ENCODE measurements around the gene PNPLA3.
A peak's percentile ranks its signal among the peaks of the same experiment; 100 is the strongest.

The PNPLA3 gene, protein sequence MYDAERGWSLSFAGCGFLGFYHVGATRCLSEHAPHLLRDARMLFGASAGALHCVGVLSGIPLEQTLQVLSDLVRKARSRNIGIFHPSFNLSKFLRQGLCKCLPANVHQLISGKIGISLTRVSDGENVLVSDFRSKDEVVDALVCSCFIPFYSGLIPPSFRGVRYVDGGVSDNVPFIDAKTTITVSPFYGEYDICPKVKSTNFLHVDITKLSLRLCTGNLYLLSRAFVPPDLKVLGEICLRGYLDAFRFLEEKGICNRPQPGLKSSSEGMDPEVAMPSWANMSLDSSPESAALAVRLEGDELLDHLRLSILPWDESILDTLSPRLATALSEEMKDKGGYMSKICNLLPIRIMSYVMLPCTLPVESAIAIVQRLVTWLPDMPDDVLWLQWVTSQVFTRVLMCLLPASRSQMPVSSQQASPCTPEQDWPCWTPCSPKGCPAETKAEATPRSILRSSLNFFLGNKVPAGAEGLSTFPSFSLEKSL

DNA sequence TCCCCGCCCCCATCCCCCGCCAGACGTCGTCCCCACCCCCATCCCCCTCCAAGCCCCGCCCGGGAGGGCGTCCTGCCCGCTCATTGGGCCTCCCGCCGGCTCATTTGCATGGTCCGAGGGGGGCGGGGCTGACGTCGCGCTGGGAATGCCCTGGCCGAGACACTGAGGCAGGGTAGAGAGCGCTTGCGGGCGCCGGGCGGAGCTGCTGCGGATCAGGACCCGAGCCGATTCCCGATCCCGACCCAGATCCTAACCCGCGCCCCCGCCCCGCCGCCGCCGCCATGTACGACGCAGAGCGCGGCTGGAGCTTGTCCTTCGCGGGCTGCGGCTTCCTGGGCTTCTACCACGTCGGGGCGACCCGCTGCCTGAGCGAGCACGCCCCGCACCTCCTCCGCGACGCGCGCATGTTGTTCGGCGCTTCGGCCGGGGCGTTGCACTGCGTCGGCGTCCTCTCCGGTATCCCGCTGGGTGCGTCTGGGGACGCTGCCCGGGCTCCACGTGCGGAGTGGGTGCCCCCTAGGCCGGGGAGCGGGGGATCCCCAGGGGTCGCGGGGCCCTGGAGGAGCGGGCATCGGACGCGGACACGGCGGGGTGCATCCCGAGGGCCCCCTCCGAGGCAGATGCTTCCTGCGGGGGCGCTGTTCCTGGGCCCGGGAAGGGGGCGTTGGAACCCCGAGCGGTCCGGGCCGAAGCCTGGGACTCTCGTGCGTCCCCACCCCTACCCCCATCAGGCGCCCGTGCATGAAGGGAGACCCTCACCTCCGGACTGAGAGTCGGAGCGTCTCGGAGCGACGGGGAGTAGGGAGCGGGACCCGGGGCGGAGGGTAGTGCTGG is at the start of gene PNPLA3:
Gene PNPLA3, plus strand, starts transcription at position 175 of the 834 bp plus-strand sequence. Its CDS starts 107 bp downstream, at position 282.
- no peak for TF ChIP-seq ZFX (IDR thresholded peaks at IDR 0.05)
- TF ChIP-seq, protein P1, sequence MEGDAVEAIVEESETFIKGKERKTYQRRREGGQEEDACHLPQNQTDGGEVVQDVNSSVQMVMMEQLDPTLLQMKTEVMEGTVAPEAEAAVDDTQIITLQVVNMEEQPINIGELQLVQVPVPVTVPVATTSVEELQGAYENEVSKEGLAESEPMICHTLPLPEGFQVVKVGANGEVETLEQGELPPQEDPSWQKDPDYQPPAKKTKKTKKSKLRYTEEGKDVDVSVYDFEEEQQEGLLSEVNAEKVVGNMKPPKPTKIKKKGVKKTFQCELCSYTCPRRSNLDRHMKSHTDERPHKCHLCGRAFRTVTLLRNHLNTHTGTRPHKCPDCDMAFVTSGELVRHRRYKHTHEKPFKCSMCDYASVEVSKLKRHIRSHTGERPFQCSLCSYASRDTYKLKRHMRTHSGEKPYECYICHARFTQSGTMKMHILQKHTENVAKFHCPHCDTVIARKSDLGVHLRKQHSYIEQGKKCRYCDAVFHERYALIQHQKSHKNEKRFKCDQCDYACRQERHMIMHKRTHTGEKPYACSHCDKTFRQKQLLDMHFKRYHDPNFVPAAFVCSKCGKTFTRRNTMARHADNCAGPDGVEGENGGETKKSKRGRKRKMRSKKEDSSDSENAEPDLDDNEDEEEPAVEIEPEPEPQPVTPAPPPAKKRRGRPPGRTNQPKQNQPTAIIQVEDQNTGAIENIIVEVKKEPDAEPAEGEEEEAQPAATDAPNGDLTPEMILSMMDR (conservative IDR thresholded peaks at IDR 0.05), result no peak
- peak within 1 kb of the TSS; percentile 76 for H3K27ac ChIP-seq

DNA sequence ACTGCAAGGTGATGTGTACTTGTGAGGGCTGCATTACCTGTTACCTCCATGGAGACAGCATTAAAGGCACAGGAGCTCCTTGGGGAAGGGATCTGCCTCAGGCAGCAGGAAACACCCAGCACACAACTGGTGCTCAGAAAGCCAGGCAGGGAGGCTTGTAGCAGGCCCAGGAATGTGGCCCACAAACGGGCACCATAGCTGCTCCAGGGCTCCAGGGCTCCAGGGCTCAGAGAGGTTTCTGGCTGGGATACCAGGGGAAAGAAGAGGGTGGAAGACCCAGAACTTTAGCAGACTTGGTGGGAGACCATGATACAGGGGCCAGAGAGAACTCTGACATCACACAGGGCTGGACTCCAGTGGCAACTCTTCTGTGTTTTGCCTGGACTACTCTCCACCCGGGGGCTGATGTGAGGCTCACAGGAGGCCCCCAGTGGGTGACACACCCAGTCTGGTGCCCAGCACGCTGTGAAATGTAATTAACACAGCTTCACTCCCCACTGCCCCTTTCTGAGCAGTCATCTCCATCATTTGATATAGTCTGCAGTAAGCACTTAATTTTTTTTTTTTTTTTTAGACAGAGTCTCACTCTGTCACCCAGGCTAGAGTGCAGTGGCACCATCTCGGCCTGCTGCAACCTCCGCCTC is 46.6 kb upstream of the PNPLA3 start:
- TF ChIP-seq ZFX (IDR thresholded peaks at IDR 0.05), result no peak
- TF ChIP-seq, protein P1 (conservative IDR thresholded peaks at IDR 0.05), result no peak

DNA sequence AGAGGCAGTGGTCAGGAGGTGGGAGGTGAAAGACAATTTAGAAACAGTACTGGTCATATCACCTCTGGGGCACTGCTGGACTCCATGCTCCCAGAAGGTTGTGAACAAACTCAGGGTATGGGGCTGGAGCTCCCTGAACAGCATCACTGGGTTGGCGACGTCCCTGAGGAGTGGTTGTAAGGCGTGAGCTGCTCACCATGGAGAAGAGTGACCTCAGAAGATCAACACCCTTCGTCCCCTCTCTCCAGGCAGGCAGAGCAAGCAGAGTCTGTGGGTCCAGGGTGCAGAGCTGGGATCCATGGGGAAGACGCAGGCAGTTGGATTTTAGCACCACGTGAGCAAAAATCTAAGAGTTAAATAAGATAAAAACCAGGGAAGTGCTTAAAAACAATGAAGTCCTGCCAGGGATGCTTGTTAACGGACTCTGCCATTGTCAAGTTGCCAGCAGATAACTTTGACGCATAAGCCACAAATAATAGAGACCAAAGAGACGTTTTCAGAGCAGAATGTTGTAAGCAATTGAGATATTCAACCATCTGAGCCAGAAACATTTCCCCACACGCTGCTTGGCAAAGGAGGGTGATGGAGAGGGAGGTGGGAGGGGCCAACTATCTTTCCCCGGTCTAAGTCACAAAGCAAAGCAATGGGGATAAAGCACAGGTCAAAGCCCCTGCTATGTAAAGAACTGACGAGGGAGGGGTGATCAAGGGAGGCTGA is 45.4 kb upstream of the PNPLA3 start:
- TF ChIP-seq ZFX (IDR thresholded peaks at IDR 0.05), result no peak
- TF ChIP-seq, protein P1 (conservative IDR thresholded peaks at IDR 0.05), result no peak
- no peak overlapping the region for H3K27ac ChIP-seq

More for the DNA sequence above, 46.6 kb upstream of the PNPLA3 start:
- no peak overlapping the region for H3K27ac ChIP-seq

DNA sequence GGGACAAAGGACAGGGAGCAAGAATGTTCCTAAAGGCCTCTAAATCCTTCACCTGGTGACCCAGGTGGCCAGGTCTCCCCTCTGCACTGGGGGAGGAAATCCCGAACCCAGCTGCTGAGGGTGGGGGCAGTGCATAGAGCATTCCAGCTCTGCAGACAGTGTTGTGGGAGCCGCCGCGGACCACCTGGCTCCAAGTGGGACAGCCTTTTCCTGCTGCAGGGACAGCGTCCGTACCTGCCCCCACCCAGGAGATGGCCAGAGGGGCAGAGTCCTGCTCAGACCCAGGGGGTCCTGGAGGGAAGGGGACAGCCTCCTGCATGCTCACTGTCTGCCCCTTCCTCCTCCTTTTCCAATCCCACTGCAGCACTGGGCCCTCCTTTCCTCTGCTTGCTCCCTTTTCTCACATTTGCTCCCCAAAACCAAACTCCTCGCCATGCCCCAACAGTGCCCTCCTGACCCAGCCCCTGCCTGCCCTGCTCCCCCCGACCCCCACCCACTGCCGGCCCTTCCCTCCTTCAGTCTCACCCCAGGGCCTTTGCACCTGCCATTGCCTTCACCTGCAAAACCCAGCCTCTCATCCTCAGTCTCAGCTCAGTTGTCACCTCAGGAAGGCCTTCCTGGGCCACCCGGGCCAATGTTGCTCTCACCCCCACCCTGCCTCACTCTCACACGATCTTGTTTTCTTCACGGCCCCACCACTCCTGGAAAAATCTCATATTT is 44.6 kb upstream of the PNPLA3 start:
- no peak overlapping the region for H3K27ac ChIP-seq
- no peak for TF ChIP-seq ZFX (IDR thresholded peaks at IDR 0.05)
- TF ChIP-seq, protein P1 (conservative IDR thresholded peaks at IDR 0.05), result no peak

GRCh38 chr22:43879901-43880540 is 43.6 kb upstream of the PNPLA3 start:
- H3K27ac ChIP-seq, result no peak overlapping the region
- TF ChIP-seq ZFX (IDR thresholded peaks at IDR 0.05), result no peak
- TF ChIP-seq, protein P1 (conservative IDR thresholded peaks at IDR 0.05), result no peak

- TF ChIP-seq, protein P1 (conservative IDR thresholded peaks at IDR 0.05), result no peak
- H3K27ac ChIP-seq, result no peak overlapping the region
Observed at GRCh38 chr22:43880541-43880991, 43.0 kb upstream of the PNPLA3 start.
